ENCODE measurements around the gene NLRC5.

Gene NLRC5

DNA sequence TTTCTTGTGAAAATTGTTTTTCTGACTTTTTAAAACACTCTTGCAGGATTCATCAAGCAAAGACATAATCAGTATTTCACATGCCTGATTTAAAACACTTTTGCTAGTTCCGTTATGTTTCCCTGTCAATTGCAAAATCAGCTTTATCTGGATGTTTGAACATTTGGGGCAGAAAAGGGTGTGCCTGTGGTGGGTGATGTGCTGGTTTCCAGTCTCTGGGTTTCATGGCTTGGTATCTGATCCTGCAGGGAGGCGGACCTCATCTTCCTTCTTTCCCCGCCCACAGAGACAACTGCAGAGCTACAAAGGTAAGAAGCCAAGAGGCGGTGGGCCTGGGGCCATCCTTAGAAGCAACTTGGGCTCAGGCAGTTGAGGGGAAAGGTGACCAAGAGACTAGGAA, 41.8 kb downstream of the NLRC5 start:
- Histone ChIP-seq H3K27ac (ENCODE audit: extremely low read depth, low read depth, low read length) (no peak overlapping the region), H3K4me3 (ENCODE audit: low read depth, low read length) (no peak overlapping the region), H3K9me3 (ENCODE audit: control insufficient read depth, insufficient read depth, low read depth, low read length) (no peaks in the 10 kb centered on the region), H3K36me3 (ENCODE audit: control insufficient read depth in 2 of 2, insufficient read depth in 1 of 2, low read length in 2 of 2) (no peaks in the 10 kb centered on the region; a peak in 1 of 3 replicates), H3K4me1 (ENCODE audit: control insufficient read depth, insufficient read depth, low read length) (no peaks in the 10 kb centered on the region)
- CTCF ChIA-PET = interaction anchor here (0.6 to 1.2 kb wide), 5 partner anchors 13 to 429 kb away, joined by 3 to 4 read pairs (median 3); no protein-coding TSS in a partner anchor
- TF ChIP-seq ZNF341 (tag by site-specific recombination; IDR thresholded peaks at IDR 0.05; ENCODE audit: low read depth) (no peak), ZNF174 (tag by site-specific recombination; IDR thresholded peaks at IDR 0.05) (no peak), YY1 (tag by site-specific recombination; IDR thresholded peaks at IDR 0.05) (no peak), ZNF324 (tag by site-specific recombination; IDR thresholded peaks at IDR 0.05) (no peak), ZIC2 (tag by site-specific recombination; IDR thresholded peaks at IDR 0.05) (no peak), ZNF114 (tag by site-specific recombination; IDR thresholded peaks at IDR 0.05) (no peak), ZNF791 (tag by site-specific recombination; IDR thresholded peaks at IDR 0.05) (no peak), ZNF280C (tag by site-specific recombination; IDR thresholded peaks at IDR 0.05) (no peak), ZNF548 (tag by site-specific recombination; IDR thresholded peaks at IDR 0.05) (no peak), ZNF704 (tag by site-specific recombination; IDR thresholded peaks at IDR 0.05) (no peak), ZNF701 (tag by site-specific recombination; IDR thresholded peaks at IDR 0.05) (no peak), ZNF423 (tag by site-specific recombination; IDR thresholded peaks at IDR 0.05) (no peak)
- POLR2A ChIA-PET = no interaction called here

DNA sequence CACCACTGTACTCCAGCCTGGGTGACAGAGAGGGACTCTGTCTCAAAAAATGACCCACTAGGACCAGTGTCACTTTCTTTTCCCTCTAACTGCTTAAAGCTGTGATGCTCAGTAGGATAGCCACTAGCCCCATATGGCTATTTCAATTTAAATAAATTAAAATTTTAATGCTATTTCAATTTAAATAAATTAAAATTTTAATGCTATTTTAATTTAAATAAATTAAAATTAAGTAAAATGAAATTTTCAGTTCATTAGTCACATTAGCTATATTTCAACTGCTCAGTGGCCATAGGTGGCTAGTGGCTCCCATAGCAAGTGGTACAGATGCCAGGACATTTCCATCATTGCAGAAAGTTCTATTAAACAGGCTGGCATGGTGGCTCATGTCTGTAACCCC, 43.0 kb downstream of the NLRC5 start:
- H3K9me3 ChIP-seq (ENCODE audit: control insufficient read depth, insufficient read depth, low read depth, low read length) = no peaks in the 10 kb centered on the region
- CTCF ChIA-PET = interaction anchor here (0.6 to 0.7 kb wide), 2 partner anchors 9 to 740 kb away, joined by 3 to 4 read pairs; no protein-coding TSS in a partner anchor
- H3K4me1 ChIP-seq (ENCODE audit: control insufficient read depth, insufficient read depth, low read length) = no peaks in the 10 kb centered on the region
- no peak overlapping the region for H3K27ac ChIP-seq (ENCODE audit: extremely low read depth, low read depth, low read length)
- POLR2A ChIA-PET = interaction anchor here (0.6 kb wide), 1 partner anchor 224 kb away, joined by 5 read pairs; no protein-coding TSS in a partner anchor
- H3K36me3 ChIP-seq (ENCODE audit: control insufficient read depth in 2 of 2, insufficient read depth in 1 of 2, low read length in 2 of 2) = no peaks in the 10 kb centered on the region; a peak in 1 of 3 replicates
- H3K4me3 ChIP-seq (ENCODE audit: low read depth, low read length) = no peak overlapping the region
- TF ChIP-seq ZNF549 (tag by site-specific recombination; IDR thresholded peaks at IDR 0.05) (no peak), ZNF140 (tag by site-specific recombination; IDR thresholded peaks at IDR 0.05) (no peak), ZNF623 (tag by site-specific recombination; IDR thresholded peaks at IDR 0.05) (no peak), ZNF692 (tag by site-specific recombination; IDR thresholded peaks at IDR 0.05) (no peak), ZNF777 (tag by site-specific recombination; IDR thresholded peaks at IDR 0.05; ENCODE audit: borderline replicate concordance) (no peak), ZNF704 (tag by site-specific recombination; IDR thresholded peaks at IDR 0.05) (no peak), HOXA7 (CRISPR knock-in tag; IDR thresholded peaks at IDR 0.05; ENCODE audit: borderline replicate concordance) (no peak), ZNF600 (tag by site-specific recombination; IDR thresholded peaks at IDR 0.05) (no peak), IKZF3 (tag by site-specific recombination; IDR thresholded peaks at IDR 0.05) (no peak), ZNF776 (tag by site-specific recombination; IDR thresholded peaks at IDR 0.05; ENCODE audit: borderline replicate concordance) (no peak), ZBTB44 (tag by site-specific recombination; IDR thresholded peaks at IDR 0.05) (no peak), ZNF639 (tag by site-specific recombination; IDR thresholded peaks at IDR 0.05) (no peak), ZNF114 (tag by site-specific recombination; IDR thresholded peaks at IDR 0.05) (no peak), PBX3 (CRISPR knock-in tag; IDR thresholded peaks at IDR 0.05) (no peak), ZNF138 (tag by site-specific recombination; IDR thresholded peaks at IDR 0.05; ENCODE audit: borderline replicate concordance) (no peak)
